NCI-H510A treated with DMSO at 0.1 percent for 48 hours (cell line): ENCODE measurements around the gene LIX1L.
A peak's percentile ranks its signal among the peaks of the same experiment; 100 is the strongest.

Source experiments
- DNase-seq: peaks from one replicate; lab custom pipeline; 2025; lab: John Stamatoyannopoulos, UW

The LIX1L gene

GRCh38 chr1:145963265-145964019 lies 5.6 kb upstream of the LIX1L start:
- peak; percentile 33 for DNase-seq

GRCh38 chr1:145962157-145963102 lies 4.6 kb upstream of the LIX1L start:
- DNase-seq, result no peak

DNA sequence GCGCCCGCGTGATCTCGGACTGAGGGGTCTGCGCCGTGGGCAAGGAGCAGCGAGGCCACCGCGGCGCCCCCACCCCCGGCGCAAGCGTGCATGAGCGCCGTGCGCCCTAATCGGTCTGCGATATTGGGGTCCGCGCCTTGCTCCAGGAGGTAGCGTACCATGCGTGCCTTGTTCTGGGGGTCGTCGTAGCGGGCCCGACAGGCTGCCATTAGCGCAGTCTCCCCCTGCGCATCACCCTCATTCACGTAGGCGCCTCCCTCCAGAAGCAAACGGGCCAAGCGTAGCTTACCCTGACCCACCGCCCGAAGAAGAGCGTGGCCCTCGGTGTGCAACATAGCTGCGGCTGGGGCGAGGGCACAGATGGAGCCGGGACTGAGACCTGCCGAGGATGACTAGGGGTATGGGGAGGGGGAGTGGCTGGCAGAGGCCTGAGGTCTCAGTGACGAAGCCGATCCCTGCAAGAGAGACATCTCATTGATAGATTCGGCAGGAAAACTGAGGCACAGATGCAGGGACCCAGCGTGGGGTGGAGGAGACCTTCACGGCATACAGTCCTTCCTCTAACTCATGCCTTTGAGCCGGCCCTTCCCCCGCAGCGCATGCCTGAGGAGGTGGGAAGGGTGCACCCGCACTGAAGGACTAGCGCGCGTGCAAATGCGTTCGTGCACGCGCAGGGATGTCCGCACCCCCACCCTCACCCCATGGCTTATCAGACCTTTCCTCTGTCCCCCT lies 3.8 kb upstream of the LIX1L start:
- DNase-seq, result no peak

- no peak for DNase-seq
These were observed 3.2 kb upstream of the LIX1L start for GRCh38 chr1:145961109-145961424.

DNA sequence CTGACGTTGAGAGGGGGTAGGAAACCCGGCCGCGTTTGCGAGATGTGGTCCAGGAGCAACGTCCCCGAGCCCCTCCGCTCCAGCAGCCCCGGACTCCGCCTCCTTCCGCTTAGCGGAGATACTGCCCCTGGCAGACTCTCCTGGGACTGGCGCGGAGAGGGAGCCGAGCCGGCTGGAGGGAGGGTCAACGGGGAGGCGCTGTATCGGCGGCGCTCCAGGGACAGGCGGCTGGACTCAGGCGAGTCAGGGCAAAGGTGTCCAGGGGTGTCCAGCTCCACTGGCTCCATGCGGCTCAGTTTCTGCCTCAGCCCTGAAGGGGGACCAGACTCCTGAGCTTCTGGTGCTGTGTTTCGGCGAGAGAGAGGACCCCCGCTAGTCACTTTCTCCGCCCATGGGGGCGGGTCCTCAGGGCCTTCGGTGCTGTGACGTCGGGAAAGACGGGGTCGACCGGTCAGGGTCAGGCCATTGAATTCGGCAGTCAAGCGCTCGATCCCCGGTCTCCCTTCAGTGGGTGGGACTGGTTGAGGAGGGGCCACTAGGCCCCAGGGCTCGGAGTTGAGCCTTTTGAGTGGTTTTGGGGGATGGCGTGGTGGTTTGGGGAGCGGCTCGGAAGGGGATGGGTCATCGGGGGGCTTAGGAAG lies 2.8 kb upstream of the LIX1L start:
- peak; percentile 88 for DNase-seq

GRCh38 chr1:145959957-145960467 lies 2.2 kb upstream of the LIX1L start:
- DNase-seq, result no peak

DNA sequence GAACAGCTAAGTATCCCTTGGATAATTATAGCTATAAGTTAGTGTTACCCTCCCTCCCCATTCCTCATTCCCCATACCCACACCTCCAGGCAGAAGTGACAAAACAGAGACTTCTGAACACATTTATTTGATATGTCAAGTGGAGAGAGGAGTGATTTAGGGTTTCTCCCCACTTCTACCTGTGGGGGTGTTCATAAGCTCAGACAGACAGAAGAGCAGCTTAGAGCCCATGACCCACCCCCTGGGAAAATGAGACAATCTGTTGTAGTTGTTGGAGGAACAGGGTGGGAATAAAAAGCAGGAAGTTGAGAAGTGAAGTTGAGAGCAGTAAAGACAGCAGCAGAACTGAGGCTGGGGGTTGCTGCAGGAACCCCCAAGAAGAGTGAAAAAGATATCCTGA lies 1.5 kb upstream of the LIX1L start:
- no peak for DNase-seq

- no peak for DNase-seq
These were observed 917 bp upstream of the LIX1L start for GRCh38 chr1:145958734-145959133.

DNA sequence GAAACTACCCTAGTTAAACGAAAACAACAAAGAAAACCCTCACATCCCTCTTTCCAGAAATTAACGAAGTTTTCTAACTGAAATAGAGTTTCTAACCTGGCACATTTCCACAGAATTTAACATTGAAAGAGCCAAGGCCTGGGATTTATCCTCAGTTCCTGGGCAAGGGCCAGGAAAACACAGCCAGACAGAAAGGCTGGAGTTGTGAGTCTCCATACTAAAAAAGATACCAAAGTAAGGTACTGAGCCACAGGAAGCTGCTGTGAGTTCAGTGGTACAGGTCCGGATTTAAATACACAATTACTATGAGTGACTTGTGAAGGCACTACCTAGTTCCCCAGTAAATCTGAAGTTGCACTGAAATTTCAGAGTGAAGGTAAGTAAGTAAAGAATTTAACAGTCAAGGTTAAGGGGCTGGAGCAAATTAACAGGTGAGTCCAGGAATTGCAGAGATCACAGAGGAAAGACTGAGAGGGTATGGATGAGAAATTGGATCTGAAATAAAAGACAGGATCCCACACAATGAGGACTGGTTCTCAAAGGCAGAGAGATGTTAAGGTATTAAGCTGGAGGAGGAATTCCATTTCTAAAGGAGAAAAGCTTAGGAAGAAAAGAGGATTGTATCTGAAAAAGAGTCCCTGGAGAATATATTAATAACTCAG lies 905 bp downstream of the LIX1L start:
- DNase-seq, result peak; percentile 9

DNA sequence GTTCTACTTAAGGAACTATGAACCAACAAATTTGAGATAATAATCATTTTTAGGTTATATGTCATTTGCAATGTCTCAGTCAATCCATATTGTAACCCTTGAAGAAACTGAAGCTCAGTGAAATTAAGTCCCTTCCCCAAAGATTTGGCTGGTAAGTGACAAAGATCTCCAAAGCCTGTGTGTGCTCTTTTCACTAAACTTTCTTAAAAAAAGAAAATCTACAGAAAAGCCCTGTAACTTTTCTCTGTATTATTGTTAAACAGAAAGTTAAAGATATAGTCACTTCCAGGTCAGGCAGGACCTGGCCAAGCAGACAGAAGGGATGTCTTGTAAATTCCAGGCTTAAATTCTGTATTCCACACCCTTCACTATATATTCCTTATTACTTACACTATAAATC lies 1.5 kb downstream of the LIX1L start:
- DNase-seq, result no peak

DNA sequence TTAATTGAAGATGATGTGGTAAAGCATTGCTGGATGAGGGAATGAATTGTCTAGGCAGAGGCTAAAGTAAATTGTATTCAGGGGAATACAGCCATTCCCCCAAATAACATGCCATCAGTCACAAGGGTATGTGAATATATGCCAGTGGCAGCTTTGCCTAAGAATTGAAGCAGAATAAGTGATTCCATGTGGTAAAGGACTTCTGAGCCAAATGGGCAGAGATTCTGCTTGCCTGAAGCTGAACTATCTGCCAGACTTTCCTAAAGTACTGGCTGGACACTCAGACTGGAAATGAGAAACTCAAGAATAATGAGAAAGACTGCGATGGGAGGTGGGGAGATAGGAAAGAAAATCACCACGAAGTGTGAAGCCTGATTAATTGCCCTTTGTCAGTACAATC lies 2.4 kb downstream of the LIX1L start:
- no peak for DNase-seq

- DNase-seq, result no peak
These were observed 4.0 kb downstream of the LIX1L start for GRCh38 chr1:145953861-145954260.

DNA sequence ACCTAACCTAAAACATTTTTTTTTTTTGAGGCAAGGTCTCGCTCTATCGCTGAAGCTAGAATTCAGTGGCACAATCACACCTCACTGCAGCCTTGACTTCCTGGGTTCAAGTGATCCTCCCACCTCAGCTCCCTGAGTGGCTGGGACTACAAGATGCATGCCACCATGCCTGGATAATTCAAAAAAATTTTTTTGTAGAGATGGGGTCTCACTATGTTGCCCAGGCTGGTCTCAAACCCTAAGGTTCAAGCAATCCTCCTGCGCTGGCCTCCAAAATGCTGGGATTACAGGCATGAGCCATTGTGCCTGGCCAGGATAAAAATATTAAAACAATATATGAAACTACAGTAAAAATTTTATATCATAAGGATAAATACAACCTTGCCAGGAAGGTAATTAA lies 4.9 kb downstream of the LIX1L start:
- no peak for DNase-seq

- no peak for DNase-seq
These were observed 6.3 kb downstream of the LIX1L start for GRCh38 chr1:145951526-145951925.

- no peak for DNase-seq
These were observed 8.6 kb downstream of the LIX1L start for GRCh38 chr1:145949219-145949618.

DNA sequence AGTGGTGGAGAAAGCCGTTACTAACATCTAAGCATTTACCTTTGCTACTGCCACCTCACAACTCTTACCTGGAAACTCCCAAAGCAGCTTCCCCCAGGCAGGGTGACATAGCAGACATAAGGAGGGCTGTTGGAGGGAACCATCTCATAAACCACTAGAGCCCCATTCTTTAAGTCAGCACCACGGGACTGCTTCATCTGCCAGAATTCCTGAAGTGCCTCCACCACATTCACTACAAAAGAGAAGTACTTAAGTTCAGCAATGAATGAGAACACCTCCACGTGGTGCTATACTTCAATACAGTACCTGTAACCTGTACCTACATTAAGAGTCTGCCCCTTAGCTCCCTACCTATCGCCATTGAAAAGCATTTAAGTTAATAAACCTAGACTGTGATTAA lies 10.3 kb downstream of the LIX1L start:
- no peak for DNase-seq

DNA sequence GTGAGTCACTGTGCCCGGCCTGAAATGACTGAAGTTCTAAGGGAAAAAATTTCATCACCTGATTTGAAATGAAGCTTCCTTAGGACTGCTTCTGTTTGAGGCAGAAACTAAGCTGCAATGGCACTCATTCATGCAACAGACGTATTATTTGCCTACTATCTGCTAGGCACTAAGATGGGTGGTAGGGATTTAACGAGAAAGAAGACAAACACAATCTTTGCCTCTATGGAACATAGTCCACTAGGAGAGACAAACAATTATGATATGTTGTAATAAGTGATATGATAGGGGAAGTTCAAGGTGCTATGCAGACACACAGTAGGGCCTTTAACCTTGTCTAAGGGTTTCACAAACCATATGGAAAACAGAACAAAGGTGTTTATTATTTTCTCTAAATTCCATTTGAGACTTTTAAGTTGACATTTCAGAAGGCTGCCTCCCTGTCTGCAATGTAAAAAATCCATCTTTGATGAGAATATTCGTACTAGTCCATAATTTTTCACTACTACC lies 11.3 kb downstream of the LIX1L start:
- DNase-seq, result no peak

DNA sequence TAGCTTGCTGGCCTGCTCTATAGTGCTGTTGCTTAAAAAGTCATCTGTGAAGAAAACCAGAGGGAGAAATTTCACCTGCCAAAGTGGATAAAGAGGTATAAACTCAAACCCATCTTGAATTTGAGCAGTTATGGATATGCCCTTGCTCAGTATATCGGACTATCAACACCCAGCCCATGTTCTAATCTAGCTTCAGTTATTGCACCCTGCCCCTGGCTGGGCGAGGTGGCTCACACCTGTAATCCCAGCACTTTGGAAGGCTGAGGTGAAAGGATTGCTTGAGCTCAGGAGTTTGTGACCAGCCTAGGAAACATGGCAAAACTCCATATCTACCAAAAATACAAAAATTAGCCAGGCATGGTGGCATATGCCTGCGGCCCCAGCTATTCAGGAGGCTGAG lies 13.3 kb downstream of the LIX1L start:
- no peak for DNase-seq

DNA sequence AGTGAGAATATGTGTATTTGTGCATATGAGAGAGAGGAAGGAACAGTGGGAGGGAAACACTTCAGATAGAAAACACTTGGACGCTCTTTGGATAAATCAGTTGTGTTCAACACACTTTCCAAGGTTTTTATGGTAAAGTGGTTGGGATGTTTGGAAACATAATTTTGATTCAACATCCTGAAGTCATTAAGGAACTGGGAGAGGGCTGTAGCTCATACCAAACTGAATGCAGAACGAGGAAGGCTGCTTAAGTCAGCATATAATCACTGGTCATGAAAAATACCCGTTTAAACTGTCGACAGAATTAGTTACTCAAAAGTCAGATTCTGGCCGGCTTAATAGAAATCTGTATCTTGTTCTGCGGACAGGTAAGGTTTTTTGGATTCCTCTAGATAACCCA lies 14.9 kb downstream of the LIX1L start:
- DNase-seq, result no peak

DNA sequence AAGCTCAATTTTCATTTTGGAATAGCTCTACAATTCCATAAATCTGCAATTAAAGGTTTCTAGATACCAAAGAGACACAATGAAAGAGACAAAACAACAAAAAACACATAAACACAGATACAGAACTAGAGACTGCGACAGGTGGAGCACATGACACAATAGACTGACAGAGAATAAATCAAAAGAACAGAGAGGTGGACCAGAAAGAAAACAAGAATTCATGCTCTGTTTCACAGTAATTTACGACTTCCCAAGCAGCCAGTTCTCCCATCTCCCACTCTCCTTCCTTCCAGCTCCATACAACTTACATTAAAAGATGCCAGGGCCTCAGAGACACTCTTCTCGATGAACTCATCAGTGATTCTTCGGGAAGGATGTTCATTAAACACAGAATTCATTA lies 15.4 kb downstream of the LIX1L start:
- DNase-seq, result no peak

DNA sequence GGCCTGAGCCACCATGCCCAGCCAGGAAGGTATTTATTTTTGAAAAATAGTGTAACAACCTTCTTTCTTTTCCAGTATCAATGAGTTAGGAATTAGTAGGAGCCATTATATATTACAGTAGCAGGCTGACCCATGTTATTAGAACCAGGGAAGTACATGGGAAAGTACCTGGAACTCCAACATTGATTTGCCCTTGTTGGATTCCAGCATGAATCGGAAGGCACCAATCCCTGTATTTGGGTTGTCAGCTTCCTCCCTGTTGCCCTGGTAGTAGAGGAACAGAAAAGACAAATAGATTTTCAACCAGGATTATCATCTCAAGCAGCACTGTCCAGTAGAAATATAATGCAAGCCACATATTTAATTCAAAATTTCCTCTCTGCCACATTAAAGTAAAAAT lies 20.4 kb downstream of the LIX1L start:
- no peak for DNase-seq
